Measurements from ENCODE around the gene SEMA4B.

GRCh38 chr15:90200534-90201129 is 498 bp upstream of the SEMA4B start:
- no peak for TF ChIP-seq CTCF (IDR thresholded peaks at IDR 0.05)
- TF ChIP-seq EP300 (IDR thresholded peaks at IDR 0.05; ENCODE audit: low read depth), result no peak

All from transverse colon (tissue), 3 donors.